WERI-Rb-1 (cell line): ENCODE results near the gene LCOR.

Experiments
- DNase-seq: peaks from one replicate; pipeline ENCODE4 v3.0.0-alpha.2; 2020
- H3K27ac ChIP-seq: fragments of 250-450 bp; sonication (Bioruptor Pico); 2 replicates; pipeline ENCODE4 v1.5.1; 2020; ENCODE audit warnings: mild to moderate bottlenecking, moderate library complexity
- H3K27me3 ChIP-seq: fragments of 250-450 bp; sonication (Bioruptor Pico); 2 replicates; pipeline ENCODE4 v1.5.1; 2021; ENCODE audit warnings: mild to moderate bottlenecking, low read depth, moderate library complexity; ENCODE audit not compliant: insufficient read depth, severe bottlenecking
- H3K36me3 ChIP-seq: fragments of 250-450 bp; sonication (Bioruptor Pico); 2 replicates; pipeline ENCODE4 v1.5.1; 2020; ENCODE audit warnings: mild to moderate bottlenecking, moderate library complexity
- H3K4me3 ChIP-seq: 2 replicates; pipeline ENCODE4 v1.5.1; 2011; ENCODE audit warnings: low read depth, mild to moderate bottlenecking, control low read depth, low read length
- H3K9me3 ChIP-seq: fragments of 250-450 bp; sonication (Bioruptor Pico); 2 replicates; pipeline ENCODE4 v1.5.1; 2021; ENCODE audit warnings: mild to moderate bottlenecking, moderate library complexity; ENCODE audit not compliant: severe bottlenecking
- TF ChIP-seq, protein P1 (sequence below): IDR thresholded peaks from 2 replicates; pipeline ENCODE4 v1.5.1; 2011; ENCODE audit warnings: low read depth, mild to moderate bottlenecking, control low read depth, inconsistent platforms, low read length

LCOR gene

DNA sequence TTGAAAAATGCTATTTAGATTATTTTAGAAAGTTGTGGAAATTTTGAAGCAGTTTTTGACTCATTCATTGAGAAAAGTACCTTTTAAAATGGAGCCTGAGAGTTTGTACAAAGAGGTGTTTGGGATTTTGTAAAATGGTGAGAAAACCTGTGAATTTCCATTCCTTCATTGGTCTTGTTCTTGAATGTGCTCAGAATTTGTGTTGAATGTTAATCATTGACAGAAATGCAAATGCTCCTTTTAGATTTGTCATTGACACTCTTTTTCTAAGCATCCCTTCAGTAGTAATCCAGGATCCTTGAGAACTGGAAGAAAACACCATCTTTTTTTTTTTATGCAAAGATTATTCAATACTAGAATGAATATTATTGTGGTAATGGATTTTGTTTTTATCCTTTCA lies 74.8 kb downstream of the LCOR start:
- TF ChIP-seq, protein P1, sequence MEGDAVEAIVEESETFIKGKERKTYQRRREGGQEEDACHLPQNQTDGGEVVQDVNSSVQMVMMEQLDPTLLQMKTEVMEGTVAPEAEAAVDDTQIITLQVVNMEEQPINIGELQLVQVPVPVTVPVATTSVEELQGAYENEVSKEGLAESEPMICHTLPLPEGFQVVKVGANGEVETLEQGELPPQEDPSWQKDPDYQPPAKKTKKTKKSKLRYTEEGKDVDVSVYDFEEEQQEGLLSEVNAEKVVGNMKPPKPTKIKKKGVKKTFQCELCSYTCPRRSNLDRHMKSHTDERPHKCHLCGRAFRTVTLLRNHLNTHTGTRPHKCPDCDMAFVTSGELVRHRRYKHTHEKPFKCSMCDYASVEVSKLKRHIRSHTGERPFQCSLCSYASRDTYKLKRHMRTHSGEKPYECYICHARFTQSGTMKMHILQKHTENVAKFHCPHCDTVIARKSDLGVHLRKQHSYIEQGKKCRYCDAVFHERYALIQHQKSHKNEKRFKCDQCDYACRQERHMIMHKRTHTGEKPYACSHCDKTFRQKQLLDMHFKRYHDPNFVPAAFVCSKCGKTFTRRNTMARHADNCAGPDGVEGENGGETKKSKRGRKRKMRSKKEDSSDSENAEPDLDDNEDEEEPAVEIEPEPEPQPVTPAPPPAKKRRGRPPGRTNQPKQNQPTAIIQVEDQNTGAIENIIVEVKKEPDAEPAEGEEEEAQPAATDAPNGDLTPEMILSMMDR: no peak
- no peaks in the 10 kb centered on the region for H3K27me3 ChIP-seq
- H3K4me3 ChIP-seq: no peak overlapping the region
- no peak overlapping the region for H3K27ac ChIP-seq
- DNase-seq: no peak
- H3K9me3 ChIP-seq: no peaks in the 10 kb centered on the region
- H3K36me3 ChIP-seq: peaks cover 7% of the 10 kb centered on the region; the same call in 1 of the 2 replicates

DNA sequence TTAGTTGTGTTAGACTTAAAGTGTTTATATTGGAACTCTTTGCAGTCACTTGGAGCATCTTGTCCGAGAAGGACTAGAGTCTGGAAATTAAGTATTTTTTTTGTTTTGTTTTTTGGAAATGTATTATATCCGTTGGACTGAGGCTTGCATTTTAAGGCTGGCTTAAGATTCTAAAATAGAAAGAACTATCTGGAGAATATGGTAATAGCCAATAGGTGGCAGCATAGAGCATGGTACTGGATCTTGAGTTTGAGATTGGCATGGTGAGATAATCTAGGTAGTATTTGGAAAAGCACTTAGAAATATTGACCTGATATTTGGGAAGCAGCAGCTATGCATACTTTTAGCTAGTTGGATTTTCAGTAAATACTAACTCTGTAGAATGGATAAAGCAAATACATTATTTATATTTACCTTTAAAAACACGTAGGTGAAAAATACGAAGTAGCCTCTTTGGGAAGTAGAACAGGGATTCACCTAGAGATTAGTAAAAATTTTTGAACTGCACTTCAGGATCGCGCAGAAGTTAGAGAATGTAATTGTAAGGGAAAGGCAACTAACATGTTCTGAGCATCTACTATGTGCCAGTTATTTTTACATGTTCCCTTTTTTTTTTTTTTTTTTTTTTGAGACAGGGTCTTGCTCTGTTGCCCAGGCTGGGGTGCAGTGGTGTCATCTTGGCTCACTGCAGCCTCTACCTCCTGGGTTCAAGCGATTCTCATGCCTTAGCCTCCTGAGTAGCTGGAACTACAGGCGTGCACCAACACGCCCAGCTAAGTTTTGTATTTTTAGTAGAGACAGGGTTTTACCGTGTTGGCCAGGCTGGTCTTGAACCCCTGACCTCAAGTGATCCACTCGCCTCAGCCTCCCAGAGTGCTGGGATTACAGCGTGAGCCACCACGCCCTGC lies 78.6 kb downstream of the LCOR start:
- TF ChIP-seq, protein P1: peak; percentile 37; the same call in 1 of the 2 replicates
- Histone ChIP-seq H3K27ac (no peak overlapping the region), H3K27me3 (no peaks in the 10 kb centered on the region), H3K9me3 (no peaks in the 10 kb centered on the region), H3K4me3 (no peak overlapping the region), H3K36me3 (peaks cover 39% of the 10 kb centered on the region)
- DNase-seq: no peak

DNA sequence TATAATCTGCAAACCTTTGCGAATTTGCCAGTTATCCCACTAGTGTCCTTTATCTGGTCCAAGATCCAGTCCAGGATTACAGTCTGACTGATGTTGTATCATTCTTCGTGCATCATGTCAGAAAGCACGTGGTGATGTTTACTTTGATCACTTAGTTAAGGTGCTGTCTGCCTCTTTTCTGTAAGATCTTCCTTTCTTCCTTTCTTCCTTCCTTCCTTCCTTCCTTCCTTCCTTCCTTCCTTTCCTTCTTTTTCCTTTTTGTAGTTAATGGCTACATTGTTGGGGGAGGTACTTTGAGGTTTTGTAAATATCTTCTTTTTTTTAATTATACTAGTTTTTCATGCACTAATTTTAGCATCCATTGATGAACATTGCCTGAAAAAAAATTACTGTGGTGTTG lies 80.3 kb downstream of the LCOR start:
- TF ChIP-seq, protein P1: no peak
- no peak overlapping the region for H3K27ac ChIP-seq
- peaks cover 46% of the 10 kb centered on the region for H3K36me3 ChIP-seq
- H3K4me3 ChIP-seq: no peak overlapping the region
- no peak for DNase-seq
- no peaks in the 10 kb centered on the region for H3K9me3 ChIP-seq
- no peaks in the 10 kb centered on the region for H3K27me3 ChIP-seq

DNA sequence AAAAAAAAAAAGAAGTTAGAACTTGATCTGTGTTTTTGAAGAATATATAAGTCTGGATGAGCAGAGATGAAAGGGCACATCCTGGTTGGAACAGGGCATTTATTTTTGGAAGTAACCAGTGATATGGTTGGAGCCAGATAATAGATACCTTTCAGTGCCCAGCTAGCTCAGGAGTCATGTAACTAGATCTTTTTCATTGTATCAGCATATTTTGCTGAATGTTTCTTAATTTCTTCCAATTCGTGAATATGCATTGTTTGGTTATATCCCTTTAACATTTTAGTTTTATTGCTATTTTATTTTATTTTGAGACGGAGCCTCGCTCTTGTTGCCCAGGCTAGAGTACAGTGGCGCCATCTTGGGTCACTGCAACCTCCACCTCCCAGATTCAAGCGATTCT lies 81.8 kb downstream of the LCOR start:
- Histone ChIP-seq H3K9me3 (no peaks in the 10 kb centered on the region), H3K36me3 (peaks cover 46% of the 10 kb centered on the region), H3K27me3 (no peaks in the 10 kb centered on the region), H3K4me3 (no peak overlapping the region), H3K27ac (no peak overlapping the region)
- TF ChIP-seq, protein P1: no peak
- DNase-seq: no peak

DNA sequence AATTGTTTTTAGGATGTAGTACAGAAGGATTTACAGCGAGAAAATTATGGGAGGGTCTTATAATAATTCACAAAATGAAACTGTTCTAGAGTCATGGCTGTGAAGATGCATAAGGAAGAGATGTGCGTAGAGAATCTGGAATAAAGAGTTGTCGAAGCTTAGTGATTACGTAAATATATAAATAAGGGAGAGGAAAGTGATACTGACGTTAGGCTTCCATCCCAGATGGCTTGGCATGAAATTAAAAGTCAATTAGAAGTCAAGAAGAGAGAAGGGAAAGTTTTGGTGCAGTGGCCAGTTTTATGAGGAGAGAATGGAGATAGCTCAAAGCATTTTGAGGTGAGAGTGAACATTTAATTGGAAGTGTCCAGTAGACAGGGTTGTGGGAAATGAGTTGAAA lies 85.5 kb downstream of the LCOR start:
- Histone ChIP-seq H3K4me3 (no peak overlapping the region), H3K36me3 (peaks cover 41% of the 10 kb centered on the region), H3K27ac (no peak overlapping the region), H3K9me3 (no peaks in the 10 kb centered on the region), H3K27me3 (no peaks in the 10 kb centered on the region)
- TF ChIP-seq, protein P1: no peak
- DNase-seq: no peak
